HCT116 (cell line): Measurements from ENCODE around the gene APOBEC3B. TPM values are rescaled to one million over a fixed set of nuclear protein-coding genes. Genes with fewer than 3 reads are reported as not detected.

Experiments
- ATAC-seq: fragments of 200-7000 bp; cut with Tn5 transposase; 2 replicates; pipeline ENCODE4 v1.9.1; 2020; ENCODE audit warnings: mild to moderate bottlenecking, moderate library complexity
- BruUV-seq: library from RNA; stranded (reverse); fragments of 400-500 nt; replicated peaks from 2 replicates; lab custom pipeline; 2021; lab: Mats Ljungman, UMichigan
- CTCF ChIA-PET: fragments of 300-600 bp; sonication (Branson Sonifier 250); formaldehyde crosslinking; loops from one replicate; lab custom pipeline; 2021; ENCODE audit warnings: antibody characterized with exemption; lab: Charles Lee
- POLR2A ChIA-PET: fragments of 300-600, 350-600 bp; sonication (Branson Sonifier 250); formaldehyde crosslinking; loops from one replicate; lab custom pipeline; 2021; ENCODE audit warnings: antibody characterized with exemption; lab: Charles Lee
- RAD21 ChIA-PET, 2 experiments: fragments of 300-600 bp; sonication (Branson Sonifier 250); formaldehyde crosslinking; loops; one replicate each; lab custom pipeline; 2023; ENCODE audit warnings: low total read pairs in 2 of 2; ENCODE audit not compliant: uncharacterized antibody in 2 of 2, unreplicated experiment in 2 of 2, low non-redundant PET in 1 of 2; lab: Charles Lee
- DNase-seq: peaks from one replicate; pipeline ENCODE4 v3.0.0-alpha.2; 2010; ENCODE audit warnings: low read depth, low spot score
- H2AFZ ChIP-seq: fragments of 200-600 bp; shearing (Covaris generic), sonication (generic); 2 replicates; pipeline ENCODE4 v1.6.1; 2017; ENCODE audit warnings: low read depth, mixed run types, mixed read lengths, antibody characterized with exemption, low read length; ENCODE audit not compliant: poor library complexity, severe bottlenecking
- H3K27ac ChIP-seq: 2 replicates; pipeline ENCODE4 v1.5.1; 2012; ENCODE audit warnings: low read depth, low read length
- H3K27me3 ChIP-seq: fragments of 200-600 bp; sonication (generic); 2 replicates; pipeline ENCODE4 v1.6.1; 2016; ENCODE audit warnings: mixed run types, low read length, mixed read lengths; ENCODE audit not compliant: insufficient read depth
- H3K36me3 ChIP-seq, 2 experiments: fragments of 200-500 bp in 1 of 2; fragments of 200-600 bp in 1 of 2; sonication (Bioruptor generic) in 1 of 2; sonication (generic) in 1 of 2; 2 replicates each; pipeline versions ENCODE4 v1.5.1 to v1.6.1; 2014 to 2016; ENCODE audit warnings: low read length in 2 of 2, inconsistent platforms in 1 of 2, mixed read lengths in 1 of 2, mixed run types in 1 of 2; ENCODE audit not compliant: insufficient read depth in 2 of 2, control insufficient read depth in 1 of 2
- H3K4me1 ChIP-seq, 2 experiments: fragments of 200-600 bp in 1 of 2; sonication (generic) in 1 of 2; 2 replicates each; pipeline versions ENCODE4 v1.5.1 to v1.6.1; 2012 to 2017; ENCODE audit warnings: low read length in 2 of 2, inconsistent platforms in 1 of 2, mild to moderate bottlenecking in 1 of 2, mixed read lengths in 1 of 2, mixed run types in 1 of 2, moderate library complexity in 1 of 2; ENCODE audit not compliant: insufficient read depth in 2 of 2, control insufficient read depth in 1 of 2
- H3K4me2 ChIP-seq: fragments of 200-600 bp; sonication (generic); 2 replicates; pipeline ENCODE4 v1.6.1; 2017; ENCODE audit warnings: mixed run types, low read length, mixed read lengths
- H3K4me3 ChIP-seq, 2 experiments: fragments of 200-600 bp in 1 of 2; sonication (generic) in 1 of 2; replicated peaks in 1 of 2; 2 replicates each; pipeline ENCODE4 v1.5.1; 2011 to 2016; ENCODE audit warnings: low read length in 2 of 2, control low read depth in 1 of 2, low read depth in 1 of 2, mild to moderate bottlenecking in 1 of 2, mixed read lengths in 1 of 2, mixed run types in 1 of 2
- H3K79me2 ChIP-seq: fragments of 200-600 bp; sonication (generic); 2 replicates; pipeline ENCODE4 v1.6.1; 2017; ENCODE audit warnings: mild to moderate bottlenecking, mixed run types, low read length, moderate library complexity, mixed read lengths; ENCODE audit not compliant: insufficient read depth
- H3K9ac ChIP-seq: fragments of 200-600 bp; sonication (generic); 2 replicates; pipeline ENCODE4 v1.6.1; 2016; ENCODE audit warnings: low read length, mixed read lengths
- H3K9me2 ChIP-seq: fragments of 200-600 bp; sonication (generic), shearing (Covaris generic); 2 replicates; pipeline ENCODE4 v1.6.1; 2017; ENCODE audit warnings: mixed run types, mild to moderate bottlenecking, moderate library complexity; ENCODE audit not compliant: insufficient read depth
- H3K9me3 ChIP-seq, 2 experiments: fragments of 200-500 bp in 1 of 2; fragments of 200-600 bp in 1 of 2; sonication (Bioruptor generic) in 1 of 2; sonication (generic) in 1 of 2; 2 replicates each; pipeline ENCODE4 v1.6.1; 2014 to 2017; ENCODE audit warnings: low read length in 2 of 2, mixed read lengths in 2 of 2, inconsistent platforms in 1 of 2, low read depth in 1 of 2, mild to moderate bottlenecking in 1 of 2, mixed run types in 1 of 2, moderate library complexity in 1 of 2; ENCODE audit not compliant: control insufficient read depth in 1 of 2, insufficient read depth in 1 of 2
- H4K20me1 ChIP-seq: fragments of 200-600 bp; sonication (generic), shearing (Covaris generic); 2 replicates; pipeline ENCODE4 v1.6.1; 2017; ENCODE audit warnings: mixed run types, mild to moderate bottlenecking, moderate library complexity; ENCODE audit not compliant: insufficient read depth
- CBX3 ChIP-seq: IDR thresholded peaks from 2 replicates; pipeline ENCODE4 v1.6.1; 2012; ENCODE audit warnings: low read depth
- CEBPB ChIP-seq: IDR thresholded peaks from 2 replicates; pipeline ENCODE4 v1.6.1; 2012; ENCODE audit warnings: low read depth
- EGR1 ChIP-seq: IDR thresholded peaks from 2 replicates; pipeline ENCODE4 v1.6.1; 2012; ENCODE audit warnings: low read depth
- ELF1 ChIP-seq: IDR thresholded peaks from 2 replicates; pipeline ENCODE4 v1.6.1; 2012; ENCODE audit warnings: low read depth, borderline replicate concordance
- EZH2 ChIP-seq: fragments of 200-600 bp; sonication (generic); IDR thresholded peaks from 2 replicates; pipeline ENCODE4 v1.6.1; 2017; ENCODE audit warnings: antibody characterized with exemption, mixed run types
- FOSL1 ChIP-seq: IDR thresholded peaks from 2 replicates; pipeline ENCODE4 v1.6.1; 2012; ENCODE audit warnings: low read depth
- JUND ChIP-seq: IDR thresholded peaks from 2 replicates; pipeline ENCODE4 v1.6.1; 2012
- RAD21 ChIP-seq: IDR thresholded peaks from 2 replicates; pipeline ENCODE4 v1.6.1; 2012; ENCODE audit warnings: low read depth, mild to moderate bottlenecking
- SIN3A ChIP-seq: IDR thresholded peaks from 2 replicates; pipeline ENCODE4 v1.6.1; 2012; ENCODE audit warnings: low read depth
- SP1 ChIP-seq: IDR thresholded peaks from 2 replicates; pipeline ENCODE4 v1.6.1; 2012; ENCODE audit warnings: low read depth
- TCF7L2 ChIP-seq: IDR thresholded peaks from 2 replicates; pipeline ENCODE4 v1.7.0; 2011; ENCODE audit warnings: borderline replicate concordance, inconsistent platforms; ENCODE audit not compliant: insufficient read depth, insufficient read length; ENCODE audit errors: extremely low read depth
- YY1 ChIP-seq: IDR thresholded peaks from 2 replicates; pipeline ENCODE4 v1.6.1; 2011; ENCODE audit warnings: low read length, low read depth, moderate library complexity, mild to moderate bottlenecking; ENCODE audit not compliant: insufficient replicate concordance; ENCODE audit errors: extremely low read depth
- ZNF274 ChIP-seq: fragments of 200-500 bp; sonication (Bioruptor generic); IDR thresholded peaks from 2 replicates; pipeline ENCODE4 v1.6.1; 2014; ENCODE audit warnings: mild to moderate bottlenecking, low read depth, low read length, inconsistent platforms
- intact Hi-C: fragments of 100-400 bp; cut with micrococcal nuclease; formaldehyde crosslinking; loops from 2 replicates; pipeline ENCODE4 v1.10.0; 2022
- total RNA-seq: library from RNA; stranded (reverse); gene quantifications from one replicate; pipeline ENCODE4 v1.2.1, GENCODE V29; 2021; ENCODE audit not compliant: unreplicated experiment
- TF ChIP-seq, protein P1 (sequence below): IDR thresholded peaks from 2 replicates; pipeline ENCODE4 v1.6.1; 2011; ENCODE audit warnings: mild to moderate bottlenecking, low read length, moderate library complexity; ENCODE audit not compliant: insufficient replicate concordance; ENCODE audit errors: extremely low read depth
- TF ChIP-seq, protein P2 (sequence below): IDR thresholded peaks from 2 replicates; pipeline ENCODE4 v1.6.1; 2012

APOBEC3B gene
- total RNA-seq, 1 experiment from 2014 or later = 10.3 TPM

DNA sequence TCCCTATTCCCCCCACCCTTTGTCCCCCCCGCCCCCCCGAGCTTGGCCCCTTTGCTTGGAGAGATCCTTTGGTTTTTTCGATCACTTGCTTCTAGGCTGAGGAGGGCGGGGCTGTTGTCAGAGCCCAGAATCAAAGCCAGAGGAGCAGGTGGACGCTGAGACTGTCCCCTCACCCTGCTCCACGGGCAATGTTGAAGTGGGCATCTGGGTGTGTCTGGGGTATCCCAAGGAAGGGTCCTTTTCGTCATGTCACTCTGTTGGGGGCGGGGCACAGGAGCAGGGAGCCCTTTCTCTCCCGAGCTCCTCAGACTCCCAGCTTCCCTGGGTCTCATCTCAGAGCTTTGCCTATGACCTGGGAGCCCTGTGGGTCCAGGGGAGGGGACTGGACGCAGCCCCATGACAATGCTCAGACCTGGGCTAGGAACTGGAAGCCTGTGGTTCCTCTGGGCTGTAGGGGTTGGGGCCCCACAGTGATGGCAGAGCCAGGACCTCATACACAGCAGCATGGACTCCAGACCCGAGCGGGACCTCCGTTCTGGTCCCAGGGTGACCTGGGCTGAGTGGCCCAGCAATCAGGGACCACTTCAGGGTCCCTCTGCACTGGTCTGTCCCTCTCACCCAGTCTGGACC, 27.6 kb upstream of the APOBEC3B start:
- no peak overlapping the region for H3K27ac ChIP-seq
- no peak overlapping the region for H3K9ac ChIP-seq
- peaks cover 3% of the 10 kb centered on the region; the same call in 1 of the 2 replicates for H3K27me3 ChIP-seq
- no TSS peak for BruUV-seq
- H3K79me2 ChIP-seq = no peaks in the 10 kb centered on the region
- H3K9me2 ChIP-seq = no peaks in the 10 kb centered on the region
- RAD21 ChIA-PET = no interaction called here
- CTCF ChIA-PET = no interaction called here
- no peak overlapping the region for H2AFZ ChIP-seq
- H3K36me3 ChIP-seq = no peaks in the 10 kb centered on the region
- no peak for DNase-seq
- POLR2A ChIA-PET = no interaction called here
- no peaks in the 10 kb centered on the region; a peak in 1 of 4 replicates for H3K4me1 ChIP-seq
- TF ChIP-seq EGR1 = no peak
- TF ChIP-seq EZH2 = no peak
- no peak for TF ChIP-seq JUND
- no peak for TF ChIP-seq RAD21
- TF ChIP-seq, protein P1, sequence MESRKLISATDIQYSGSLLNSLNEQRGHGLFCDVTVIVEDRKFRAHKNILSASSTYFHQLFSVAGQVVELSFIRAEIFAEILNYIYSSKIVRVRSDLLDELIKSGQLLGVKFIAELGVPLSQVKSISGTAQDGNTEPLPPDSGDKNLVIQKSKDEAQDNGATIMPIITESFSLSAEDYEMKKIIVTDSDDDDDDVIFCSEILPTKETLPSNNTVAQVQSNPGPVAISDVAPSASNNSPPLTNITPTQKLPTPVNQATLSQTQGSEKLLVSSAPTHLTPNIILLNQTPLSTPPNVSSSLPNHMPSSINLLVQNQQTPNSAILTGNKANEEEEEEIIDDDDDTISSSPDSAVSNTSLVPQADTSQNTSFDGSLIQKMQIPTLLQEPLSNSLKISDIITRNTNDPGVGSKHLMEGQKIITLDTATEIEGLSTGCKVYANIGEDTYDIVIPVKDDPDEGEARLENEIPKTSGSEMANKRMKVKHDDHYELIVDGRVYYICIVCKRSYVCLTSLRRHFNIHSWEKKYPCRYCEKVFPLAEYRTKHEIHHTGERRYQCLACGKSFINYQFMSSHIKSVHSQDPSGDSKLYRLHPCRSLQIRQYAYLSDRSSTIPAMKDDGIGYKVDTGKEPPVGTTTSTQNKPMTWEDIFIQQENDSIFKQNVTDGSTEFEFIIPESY = no peak
- TF ChIP-seq ZNF274 = no peak
- TF ChIP-seq TCF7L2 = no peak
- TF ChIP-seq FOSL1 = no peak
- no peak for TF ChIP-seq CEBPB
- no peak for TF ChIP-seq SIN3A
- no peak for TF ChIP-seq CBX3
- no peak for TF ChIP-seq YY1
- TF ChIP-seq ELF1 = no peak
- no peak for TF ChIP-seq SP1
- TF ChIP-seq, protein P2, sequence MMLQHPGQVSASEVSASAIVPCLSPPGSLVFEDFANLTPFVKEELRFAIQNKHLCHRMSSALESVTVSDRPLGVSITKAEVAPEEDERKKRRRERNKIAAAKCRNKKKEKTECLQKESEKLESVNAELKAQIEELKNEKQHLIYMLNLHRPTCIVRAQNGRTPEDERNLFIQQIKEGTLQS = no peak
- no peak overlapping the region for H3K4me2 ChIP-seq
- intact Hi-C loops = no loop called here
- H3K4me3 ChIP-seq = no peak overlapping the region
- H3K9me3 ChIP-seq = no peaks in the 10 kb centered on the region
- no peak for ATAC-seq
- no peaks in the 10 kb centered on the region for H4K20me1 ChIP-seq
